SK-N-SH (cell line): ENCODE results near the gene INPP5J. TPM values are rescaled to one million over a fixed set of nuclear protein-coding genes. Genes with fewer than 3 reads are reported as not detected.

Experiments used
- CTCF ChIA-PET: fragments of 300-600, 350-600 bp; formaldehyde crosslinking; extraction: SDS; loops from one replicate; lab custom pipeline; 2021; lab: Yijun Ruan, JAX
- POLR2A ChIA-PET: fragments of 350-600 bp; sonication (Branson Sonifier 250); formaldehyde crosslinking; extraction: SDS; loops from one replicate; lab custom pipeline; 2020; ENCODE audit warnings: antibody characterized with exemption, inconsistent platforms; lab: Yijun Ruan, JAX
- DNase-seq: peaks from one replicate; pipeline ENCODE4 v3.0.0; 2012
- H2AFZ ChIP-seq: fragments of 200-600 bp; sonication (generic); 2 replicates; pipeline ENCODE4 v1.8.1; 2016; ENCODE audit warnings: antibody characterized with exemption, mild to moderate bottlenecking, low read depth
- H3F3A ChIP-seq: fragments of 200-600 bp; sonication (generic); replicated peaks from 2 replicates; pipeline ENCODE3; 2016; ENCODE audit warnings: antibody characterized with exemption, mild to moderate bottlenecking; ENCODE audit not compliant: insufficient read depth
- H3K27ac ChIP-seq, 2 experiments: fragments of 200-500 bp in 1 of 2; fragments of 200-600 bp in 1 of 2; sonication (Bioruptor generic) in 1 of 2; sonication (generic), shearing (Covaris generic) in 1 of 2; 2 replicates each; pipeline versions ENCODE4 v1.5.1 to v1.6.1; 2014 to 2016; ENCODE audit warnings: low read depth in 2 of 2, inconsistent platforms in 1 of 2, low read length in 1 of 2, mild to moderate bottlenecking in 1 of 2, mixed read lengths in 1 of 2
- H3K27me3 ChIP-seq: fragments of 200-600 bp; sonication (generic), shearing (Covaris generic); 2 replicates; pipeline ENCODE4 v1.6.1; 2016; ENCODE audit warnings: mixed run types; ENCODE audit not compliant: insufficient read depth
- H3K36me3 ChIP-seq, 2 experiments: fragments of 200-500 bp in 1 of 2; fragments of 200-600 bp in 1 of 2; sonication (Bioruptor generic) in 1 of 2; sonication (generic) in 1 of 2; replicated peaks in 1 of 2; 2 replicates each; pipeline versions ENCODE3 to v1.5.1; 2014 to 2016; ENCODE audit warnings: low read length in 1 of 2, mild to moderate bottlenecking in 1 of 2; ENCODE audit not compliant: insufficient read depth in 2 of 2, control insufficient read depth in 1 of 2
- H3K4me1 ChIP-seq, 2 experiments: fragments of 200-500 bp in 1 of 2; fragments of 200-600 bp in 1 of 2; sonication (Bioruptor generic) in 1 of 2; sonication (generic), shearing (Covaris generic) in 1 of 2; 2 replicates each; pipeline versions ENCODE4 v1.5.1 to v1.6.1; 2014 to 2016; ENCODE audit warnings: low read depth in 1 of 2, low read length in 1 of 2, mixed run types in 1 of 2; ENCODE audit not compliant: insufficient read depth in 2 of 2, control insufficient read depth in 1 of 2
- H3K4me2 ChIP-seq: fragments of 200-600 bp; sonication (generic), shearing (Covaris generic); 2 replicates; pipeline ENCODE4 v1.6.1; 2017; ENCODE audit warnings: mixed run types
- H3K4me3 ChIP-seq, 2 experiments: fragments of 200-500 bp in 1 of 2; fragments of 200-600 bp in 1 of 2; sonication (Bioruptor generic) in 1 of 2; sonication (generic), shearing (Covaris generic) in 1 of 2; 2 replicates each; pipeline versions ENCODE4 v1.5.1 to v1.8.1; 2014 to 2016; ENCODE audit warnings: low read depth in 2 of 2, inconsistent platforms in 1 of 2, low read length in 1 of 2, mild to moderate bottlenecking in 1 of 2, mixed read lengths in 1 of 2, moderate library complexity in 1 of 2
- H3K79me2 ChIP-seq: fragments of 200-600 bp; sonication (generic); 2 replicates; pipeline ENCODE4 v1.8.1; 2017; ENCODE audit warnings: mild to moderate bottlenecking; ENCODE audit not compliant: insufficient read depth
- H3K9ac ChIP-seq: fragments of 200-600 bp; sonication (generic); 2 replicates; pipeline ENCODE4 v1.6.1; 2017; ENCODE audit warnings: mixed run types
- H3K9me2 ChIP-seq: fragments of 200-600 bp; sonication (generic); 2 replicates; pipeline ENCODE4 v1.6.1; 2017; ENCODE audit warnings: mixed run types
- H3K9me3 ChIP-seq: fragments of 200-600 bp; sonication (generic); 2 replicates; pipeline ENCODE4 v1.6.1; 2017; ENCODE audit warnings: mixed run types, mild to moderate bottlenecking, moderate library complexity
- H4K20me1 ChIP-seq: fragments of 200-600 bp; sonication (generic); 2 replicates; pipeline ENCODE4 v1.6.1; 2017; ENCODE audit warnings: mild to moderate bottlenecking, mixed run types; ENCODE audit not compliant: insufficient read depth
- CHD2 ChIP-seq: fragments of 150-350 bp; IDR thresholded peaks from 2 replicates; pipeline ENCODE4 v1.6.1; 2018; ENCODE audit warnings: low read length; ENCODE audit not compliant: partially characterized antibody
- CTCF ChIP-seq: fragments of 200-600 bp; sonication (generic); IDR thresholded peaks from 2 replicates; pipeline ENCODE4 v1.6.1; 2017; ENCODE audit warnings: antibody characterized with exemption, mild to moderate bottlenecking, moderate library complexity
- FOXJ3 ChIP-seq: sonication (generic); formaldehyde crosslinking; IDR thresholded peaks from 2 replicates; pipeline ENCODE4 v1.5.1; 2020; ENCODE audit warnings: mild to moderate bottlenecking, missing genetic modification reagents
- FOXM1 ChIP-seq: IDR thresholded peaks from 2 replicates; pipeline ENCODE4 v1.4.0; 2012; ENCODE audit warnings: low read depth, mild to moderate bottlenecking
- GATA2 ChIP-seq: sonication (generic); formaldehyde crosslinking; IDR thresholded peaks from 2 replicates; pipeline ENCODE4 v1.5.0; 2020; ENCODE audit warnings: mild to moderate bottlenecking, missing genetic modification reagents
- RCOR1 ChIP-seq: fragments of 150-350 bp; IDR thresholded peaks from 2 replicates; pipeline ENCODE4 v1.6.1; 2017; ENCODE audit warnings: antibody characterized with exemption, low read length
- REST ChIP-seq: IDR thresholded peaks from 2 replicates; pipeline ENCODE4 v1.6.1; 2012; ENCODE audit warnings: mild to moderate bottlenecking, low read depth, low read length, moderate library complexity
- RFX5 ChIP-seq: IDR thresholded peaks from 2 replicates; pipeline ENCODE4 v1.6.1; 2012; ENCODE audit warnings: mild to moderate bottlenecking, improper control_type of control experiment, low read length
- RXRA ChIP-seq: IDR thresholded peaks from 2 replicates; pipeline ENCODE4 v1.4.0; 2012; ENCODE audit warnings: low read depth, mild to moderate bottlenecking, borderline replicate concordance
- SMC3 ChIP-seq: IDR thresholded peaks from 2 replicates; pipeline ENCODE4 v1.6.1; 2012; ENCODE audit warnings: low read depth, low read length, improper control_type of control experiment
- TAF1 ChIP-seq: IDR thresholded peaks from 2 replicates; pipeline ENCODE4 v1.6.1; 2012; ENCODE audit warnings: low read depth, mild to moderate bottlenecking, low read length, moderate library complexity, borderline replicate concordance
- USF1 ChIP-seq: IDR thresholded peaks from 2 replicates; pipeline ENCODE4 v1.4.0; 2012; ENCODE audit warnings: low read depth, borderline replicate concordance
- YY1 ChIP-seq: IDR thresholded peaks from 2 replicates; pipeline ENCODE4 v1.4.0; 2012; ENCODE audit warnings: low read depth, mild to moderate bottlenecking
- ZBTB33 ChIP-seq: IDR thresholded peaks from 2 replicates; pipeline ENCODE4 v1.4.0; 2012; ENCODE audit warnings: low read depth, borderline replicate concordance
- WGBS: methylation state at CpG from one replicate; pipeline ENCODE4 v1.1.6; 2017; ENCODE audit warnings: low lambda C conversion rate; 5-methylcytosine and 5-hydroxymethylcytosine counted together
- polyA plus RNA-seq, 3 experiments: library from polyadenylated mRNA; depleted of rRNA; stranded (reverse); fragments of >200 nt; gene quantifications; 2 replicates each; pipeline ENCODE4 v1.2.3, GENCODE V29; 2012

Gene INPP5J
- polyA plus RNA-seq, 1 of the 3 experiments (the other 2 are of a cell fraction): 3.2 TPM

GRCh38 chr22:31099841-31100761 lies 22.7 kb upstream of the INPP5J start:
- Histone ChIP-seq H3F3A (peaks cover 23% of the 10 kb centered on the region), H3K36me3 (peaks cover 6 to 31% of the 10 kb centered on the region in 2 experiments), H4K20me1 (no peaks in the 10 kb centered on the region), H2AFZ (no peak overlapping the region), H3K79me2 (no peaks in the 10 kb centered on the region), H3K4me2 (no peak overlapping the region), H3K27ac (no peak overlapping the region)
- CTCF ChIA-PET: interaction anchor here (1.2 to 2.2 kb wide), 4 partner anchors 8 to 15 kb away, joined by 4 to 10 read pairs (median 6); partner anchors contain the start of gene SELENOM
- TF ChIP-seq SMC3 (no peak), USF1 (no peak), RFX5 (no peak), REST (no peak), FOXM1 (no peak), TAF1 (no peak), RXRA (no peak), RCOR1 (no peak), GATA2 (CRISPR knock-in tag) (no peak), CTCF (no peak), CHD2 (no peak), ZBTB33 (no peak), FOXJ3 (CRISPR knock-in tag) (no peak), YY1 (no peak)
- TF ChIP-seq, all 33 proteins: peak for 0
- Histone ChIP-seq H3K4me1 (no peaks in the 10 kb centered on the region), H3K9me3 (no peaks in the 10 kb centered on the region), H3K9me2 (no peaks in the 10 kb centered on the region), H3K4me3 (no peak overlapping the region), H3K9ac (no peak overlapping the region), H3K27me3 (no peaks in the 10 kb centered on the region)
- no peak for DNase-seq
- WGBS: 96% methylated on average over 27 of the region's 34 CpGs
- POLR2A ChIA-PET: no interaction called here
